ENCODE data around the gene GID8. TPM values are rescaled to one million over a fixed set of nuclear protein-coding genes. Genes with fewer than 3 reads are reported as not detected.

GID8 gene
- total RNA-seq, 4 donors from 2014 or later, result 39.6 to 59.3 (median 44.2) TPM

DNA sequence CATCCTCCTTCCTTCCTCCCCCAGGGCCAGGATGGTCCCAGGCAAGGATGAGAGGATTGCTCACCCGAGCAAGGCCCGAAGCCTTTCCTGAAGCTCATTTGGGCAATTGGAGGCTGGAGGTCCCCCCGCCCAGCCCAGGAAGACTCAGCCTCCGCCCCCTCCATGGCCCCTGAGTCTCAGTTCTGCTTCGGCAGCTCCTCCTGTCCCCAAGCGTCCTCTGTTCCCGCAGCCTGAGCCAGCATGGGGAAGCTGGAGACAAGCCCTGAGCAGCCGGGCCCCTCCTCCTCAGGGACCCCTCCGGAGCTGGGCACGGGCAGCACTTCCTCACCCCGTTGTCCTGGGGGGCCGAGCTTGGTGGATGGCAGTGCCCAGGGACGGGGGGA, 40.6 kb downstream of the GID8 start:
- WGBS, 2 donors, result 52 to 56% methylated on average over 13 of the region's 13 CpGs
- DNase-seq (ENCODE audit: low spot score in 2 of 2), result no peak
- H3K4me3 ChIP-seq (ENCODE audit: low read depth, poor library complexity, severe bottlenecking), result no peak overlapping the region
- intact Hi-C loops (cut with DNase I; ENCODE audit: low total_unique reads), result no loop called here
- TF ChIP-seq, protein P1, sequence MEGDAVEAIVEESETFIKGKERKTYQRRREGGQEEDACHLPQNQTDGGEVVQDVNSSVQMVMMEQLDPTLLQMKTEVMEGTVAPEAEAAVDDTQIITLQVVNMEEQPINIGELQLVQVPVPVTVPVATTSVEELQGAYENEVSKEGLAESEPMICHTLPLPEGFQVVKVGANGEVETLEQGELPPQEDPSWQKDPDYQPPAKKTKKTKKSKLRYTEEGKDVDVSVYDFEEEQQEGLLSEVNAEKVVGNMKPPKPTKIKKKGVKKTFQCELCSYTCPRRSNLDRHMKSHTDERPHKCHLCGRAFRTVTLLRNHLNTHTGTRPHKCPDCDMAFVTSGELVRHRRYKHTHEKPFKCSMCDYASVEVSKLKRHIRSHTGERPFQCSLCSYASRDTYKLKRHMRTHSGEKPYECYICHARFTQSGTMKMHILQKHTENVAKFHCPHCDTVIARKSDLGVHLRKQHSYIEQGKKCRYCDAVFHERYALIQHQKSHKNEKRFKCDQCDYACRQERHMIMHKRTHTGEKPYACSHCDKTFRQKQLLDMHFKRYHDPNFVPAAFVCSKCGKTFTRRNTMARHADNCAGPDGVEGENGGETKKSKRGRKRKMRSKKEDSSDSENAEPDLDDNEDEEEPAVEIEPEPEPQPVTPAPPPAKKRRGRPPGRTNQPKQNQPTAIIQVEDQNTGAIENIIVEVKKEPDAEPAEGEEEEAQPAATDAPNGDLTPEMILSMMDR (IDR thresholded peaks at IDR 0.05), result no peak
- no peak for TF ChIP-seq POLR2A (IDR thresholded peaks at IDR 0.05)

DNA sequence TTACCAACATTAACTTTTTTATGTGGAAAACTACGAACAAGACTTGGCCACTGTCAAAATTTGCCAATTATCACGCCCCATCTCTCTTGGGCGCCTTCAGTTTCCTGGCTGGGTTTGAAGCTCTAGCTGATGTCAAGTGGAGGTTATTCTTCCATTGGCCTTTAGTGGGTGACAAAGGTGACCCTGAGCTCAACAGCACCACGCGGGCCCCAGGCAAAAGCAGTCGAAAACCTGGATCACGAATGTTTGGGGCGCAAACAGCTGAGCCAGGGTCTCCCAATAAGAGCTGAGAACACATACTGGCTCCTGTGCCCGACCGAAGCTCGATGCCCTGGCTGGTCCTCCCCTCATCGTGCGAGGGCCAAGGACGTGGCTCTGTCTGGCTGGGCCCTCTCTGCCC, 41.4 kb downstream of the GID8 start:
- no peak for DNase-seq (ENCODE audit: low spot score in 2 of 2)
- intact Hi-C loops (cut with DNase I; ENCODE audit: low total_unique reads), result no loop called here
- TF ChIP-seq, protein P1 (IDR thresholded peaks at IDR 0.05), result no peak
- no peak for TF ChIP-seq POLR2A (IDR thresholded peaks at IDR 0.05)
- 73 to 76% methylated on average over 14 of the region's 14 CpGs for whole genome bisulfite sequencing, 2 donors
- no peak overlapping the region for H3K4me3 ChIP-seq (ENCODE audit: low read depth, poor library complexity, severe bottlenecking)

DNA sequence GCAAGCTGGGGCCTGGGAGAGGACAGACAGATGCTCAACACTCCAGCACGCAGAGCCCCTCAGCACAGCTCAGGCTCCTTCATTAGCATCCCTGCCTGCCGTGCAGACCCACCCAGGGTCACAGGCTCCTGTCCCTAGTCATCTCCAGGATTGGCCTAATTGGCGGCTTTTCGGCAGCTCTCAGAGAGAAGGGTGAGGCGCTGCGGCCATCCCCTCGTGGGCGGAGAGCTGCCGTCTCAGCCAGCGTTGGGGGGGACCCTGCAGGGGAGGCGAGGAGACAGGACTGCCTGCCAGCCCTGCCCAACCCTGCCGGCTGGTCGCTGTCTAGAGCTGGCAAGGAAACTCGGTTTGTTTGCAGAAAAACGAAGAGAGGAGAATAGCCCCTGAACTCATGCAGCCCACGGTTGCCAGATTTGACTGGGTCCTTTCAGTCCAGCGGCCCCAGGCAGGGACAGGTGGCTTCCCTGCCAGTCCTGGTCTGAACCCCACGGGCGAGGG, 42.0 kb downstream of the GID8 start:
- intact Hi-C loops (cut with DNase I; ENCODE audit: low total_unique reads), result no loop called here
- no peak for TF ChIP-seq POLR2A (IDR thresholded peaks at IDR 0.05)
- H3K4me3 ChIP-seq (ENCODE audit: low read depth, poor library complexity, severe bottlenecking), result no peak overlapping the region
- DNase-seq (ENCODE audit: low spot score in 2 of 2), result no peak
- WGBS, 2 donors, result 9 to 21% methylated on average over 17 to 18 of the region's 19 CpGs

DNA sequence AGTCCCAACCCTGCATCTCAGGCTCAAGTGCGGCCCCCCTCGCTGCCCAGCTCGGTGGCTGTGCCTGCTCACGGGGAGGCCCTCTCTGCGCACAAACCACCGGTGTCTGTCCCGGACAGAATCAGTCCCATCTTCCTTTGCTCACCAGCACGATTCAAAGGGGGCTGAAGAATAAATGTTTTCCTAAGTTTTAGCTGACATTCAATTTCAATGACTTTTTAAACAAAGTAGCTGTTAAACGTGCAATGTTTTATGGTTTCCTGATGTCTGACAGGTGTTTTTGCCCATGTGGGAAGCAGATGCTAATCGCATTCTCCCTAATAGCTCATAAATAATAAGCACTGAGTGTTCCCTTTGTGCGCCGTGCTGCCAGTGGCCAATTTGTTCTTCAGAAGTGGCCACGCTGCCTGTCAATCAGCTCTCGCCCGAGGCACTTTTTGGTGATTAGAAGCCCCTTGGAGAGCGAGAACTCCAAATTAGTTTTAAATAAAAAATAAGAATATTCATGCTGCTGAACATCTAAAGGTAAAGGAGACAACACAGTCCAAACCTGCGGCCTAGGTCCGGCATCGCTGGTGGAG, 42.5 kb downstream of the GID8 start:
- TF ChIP-seq, protein P1 (IDR thresholded peaks at IDR 0.05), result no peak
- no peak for TF ChIP-seq POLR2A (IDR thresholded peaks at IDR 0.05)
- intact Hi-C loops (cut with DNase I; ENCODE audit: low total_unique reads), result no loop called here
- WGBS, 2 donors, result 26 to 34% methylated on average over 19 of the region's 19 CpGs
- DNase-seq (ENCODE audit: low spot score in 2 of 2), result no peak
- no peak overlapping the region for H3K4me3 ChIP-seq (ENCODE audit: low read depth, poor library complexity, severe bottlenecking)

DNA sequence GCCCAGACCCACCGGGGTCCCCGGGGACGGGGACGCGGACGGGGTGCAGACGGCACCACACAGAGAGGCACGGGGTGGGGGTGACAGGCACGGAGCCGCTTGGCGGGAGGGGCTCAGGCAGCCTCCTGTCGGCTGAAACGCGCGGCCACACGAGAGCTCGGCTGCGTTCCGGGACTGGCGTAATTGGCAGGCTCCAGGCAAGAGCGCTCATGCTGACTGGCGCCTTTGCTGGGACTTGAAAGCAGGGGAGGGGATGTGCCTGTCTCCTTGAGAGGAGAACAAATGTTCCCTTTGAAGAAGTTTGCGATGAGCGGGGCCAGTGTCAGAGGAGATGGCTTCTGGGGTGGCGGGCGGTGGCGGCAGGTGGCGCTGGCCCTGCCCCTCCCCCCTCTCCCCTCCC, 43.0 kb downstream of the GID8 start:
- H3K4me3 ChIP-seq (ENCODE audit: low read depth, poor library complexity, severe bottlenecking), result no peak overlapping the region
- intact Hi-C loops (cut with DNase I; ENCODE audit: low total_unique reads), result no loop called here
- 6 to 10% methylated on average over 26 to 27 of the region's 28 CpGs for WGBS, 2 donors
- no peak for TF ChIP-seq POLR2A (IDR thresholded peaks at IDR 0.05)
- TF ChIP-seq, protein P1 (IDR thresholded peaks at IDR 0.05), result no peak
- no peak for DNase-seq (ENCODE audit: low spot score in 2 of 2)

DNA sequence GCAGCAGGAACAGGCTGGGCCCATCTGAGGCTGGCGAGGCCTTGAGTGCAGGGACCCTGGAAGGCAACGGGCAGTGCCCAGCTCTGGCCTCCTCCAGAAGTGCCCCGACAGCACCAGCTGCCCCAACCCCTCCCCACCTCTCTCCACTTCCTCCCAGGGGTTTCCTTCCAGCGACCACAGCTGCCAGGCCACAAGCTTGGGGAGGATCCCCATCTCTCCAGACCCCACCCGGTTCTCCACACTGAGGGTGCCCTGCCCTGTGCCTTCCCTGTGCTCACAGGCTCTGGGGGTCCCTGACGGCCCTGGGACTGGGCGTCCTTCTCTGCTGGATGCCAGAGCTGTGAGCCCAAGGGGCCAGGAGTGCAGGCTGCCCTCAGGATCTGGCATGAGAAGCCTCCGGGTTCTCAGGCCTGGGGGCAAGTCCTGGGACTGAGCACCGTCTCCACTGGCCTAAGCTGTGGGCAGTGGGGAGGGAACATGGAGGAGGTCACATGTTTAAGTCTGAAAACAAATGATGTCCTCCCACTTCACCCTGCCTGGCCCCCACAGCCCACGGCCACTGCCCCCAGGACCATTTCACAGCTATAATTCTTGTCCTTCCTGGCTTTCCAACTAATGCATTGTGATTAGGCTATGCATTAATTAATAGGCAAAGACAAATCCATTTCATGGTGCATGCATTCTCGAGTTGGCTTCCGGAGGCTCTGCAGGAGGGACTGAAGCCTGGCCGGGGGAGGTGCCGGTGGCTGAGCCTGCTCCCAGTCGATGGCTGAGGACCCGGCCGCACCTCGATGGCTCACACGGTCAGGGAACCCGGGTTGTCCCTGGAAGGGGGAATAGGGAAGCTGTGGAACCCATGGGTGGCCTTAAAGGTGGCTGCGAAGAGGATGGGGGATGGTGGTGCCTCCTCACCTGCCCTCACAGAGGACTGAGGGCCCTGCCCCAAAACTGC, 44.5 kb downstream of the GID8 start:
- no peak overlapping the region for H3K4me3 ChIP-seq (ENCODE audit: low read depth, poor library complexity, severe bottlenecking)
- DNase-seq (ENCODE audit: low spot score in 2 of 2), result no peak
- no peak for TF ChIP-seq POLR2A (IDR thresholded peaks at IDR 0.05)
- TF ChIP-seq, protein P1 (IDR thresholded peaks at IDR 0.05), result no peak
- 61 to 64% methylated on average over 18 to 21 of the region's 21 CpGs for WGBS, 2 donors
- intact Hi-C loops (cut with DNase I; ENCODE audit: low total_unique reads), result no loop called here
